Esophagus muscularis mucosa (tissue), 4 donors: ENCODE data around the gene ADCY3. TPM values are rescaled to one million over a fixed set of nuclear protein-coding genes. Genes with fewer than 3 reads are reported as not detected.

Source experiments
- DNase-seq: peaks from one replicate; pipeline ENCODE4 v3.0.0-alpha.2; 2017; ENCODE audit errors: extremely low spot score
- H3K27ac ChIP-seq, 4 donors: fragments of 200-600 bp; sonication (generic); replicated peaks in 1 of 4; 1 replicate in 3 of 4; 2 replicates in 1 of 4; pipeline ENCODE4 v1.5.1; 2016 to 2019; ENCODE audit warnings: mild to moderate bottlenecking in 1 of 4
- H3K27me3 ChIP-seq, 4 donors: fragments of 200-600 bp; sonication (generic); one replicate each; pipeline versions ENCODE4 v1.5.1 to v1.6.0; 2016 to 2019
- H3K36me3 ChIP-seq, 4 donors: fragments of 200-600 bp; sonication (generic); one replicate each; pipeline ENCODE4 v1.5.1; 2016 to 2019
- H3K4me1 ChIP-seq, 4 donors: fragments of 200-600 bp; sonication (generic); one replicate each; pipeline ENCODE4 v1.5.1; 2016 to 2019
- H3K4me3 ChIP-seq, 4 donors: fragments of 200-600 bp; sonication (generic); 1 replicate in 2 of 4; 2 replicates in 2 of 4; pipeline ENCODE4 v1.5.1; 2016 to 2019; ENCODE audit warnings: mild to moderate bottlenecking in 4 of 4, moderate library complexity in 1 of 4
- H3K9me3 ChIP-seq, 4 donors: fragments of 200-600 bp; sonication (generic); 1 replicate in 3 of 4; 2 replicates in 1 of 4; pipeline ENCODE4 v1.5.1; 2016 to 2019
- CTCF ChIP-seq, 3 experiments: fragments of 200-600 bp in 2 of 3; fragments of 450-650 bp in 1 of 3; sonication (generic) in 2 of 3; IDR thresholded peaks; one replicate each; pipeline ENCODE4 v1.5.1; 2017 to 2019; ENCODE audit warnings: antibody characterized with exemption in 3 of 3, mild to moderate bottlenecking in 2 of 3, moderate library complexity in 1 of 3
- EP300 ChIP-seq: sonication (generic); formaldehyde crosslinking; IDR thresholded peaks from one replicate; pipeline ENCODE4 v1.6.1; 2017; ENCODE audit warnings: antibody characterized with exemption
- POLR2A ChIP-seq: fragments of 450-650 bp; IDR thresholded peaks from one replicate; pipeline ENCODE4 v1.6.1; 2017; ENCODE audit warnings: antibody characterized with exemption, moderate library complexity, mild to moderate bottlenecking, low read depth
- POLR2AphosphoS5 ChIP-seq, 2 donors: sonication (generic); formaldehyde crosslinking; IDR thresholded peaks; one replicate each; pipeline ENCODE4 v1.6.1; 2017; ENCODE audit warnings: antibody characterized with exemption in 2 of 2
- WGBS: methylation state at CpG from one replicate; pipeline ENCODE4 v1.1.5; 2018; 5-methylcytosine and 5-hydroxymethylcytosine counted together
- intact Hi-C: fragments of 100-400 bp; cut with DNase I; formaldehyde crosslinking; loops from one replicate; pipeline ENCODE4 v1.15.1; 2023
- total RNA-seq, 4 donors: library from RNA; depleted of rRNA; stranded (reverse); fragments of >200 nt; gene quantifications; one replicate each; pipeline versions ENCODE4 v1.1.0 to v1.2.1, GENCODE V29; 2016

The ADCY3 gene
- total RNA-seq, 4 donors from 2014 or later, result 21.2 to 70.6 (median 53.8) TPM

GRCh38 chr2:24852026-24852425 lies 68.0 kb downstream of the ADCY3 start:
- H3K36me3 ChIP-seq, result no peaks in the 10 kb centered on the region
- H3K27me3 ChIP-seq, result no peaks in the 10 kb centered on the region
- peak overlapping the region in 1 of 4 donors; percentile 31 for H3K27ac ChIP-seq
- WGBS, result 100% methylated on average over 9 of the region's 13 CpGs
- TF ChIP-seq POLR2AphosphoS5 (IDR thresholded peaks at IDR 0.05) (no peak), CTCF (IDR thresholded peaks at IDR 0.05) (no peak), EP300 (no peak), POLR2A (no peak)
- intact Hi-C loops, result no loop called here
- no peaks in the 10 kb centered on the region for H3K9me3 ChIP-seq
- H3K4me3 ChIP-seq, result no peak overlapping the region
- peaks cover 0 to 26% (median 14%) of the 10 kb centered on the region in 4 donors for H3K4me1 ChIP-seq
- no peak for DNase-seq

DNA sequence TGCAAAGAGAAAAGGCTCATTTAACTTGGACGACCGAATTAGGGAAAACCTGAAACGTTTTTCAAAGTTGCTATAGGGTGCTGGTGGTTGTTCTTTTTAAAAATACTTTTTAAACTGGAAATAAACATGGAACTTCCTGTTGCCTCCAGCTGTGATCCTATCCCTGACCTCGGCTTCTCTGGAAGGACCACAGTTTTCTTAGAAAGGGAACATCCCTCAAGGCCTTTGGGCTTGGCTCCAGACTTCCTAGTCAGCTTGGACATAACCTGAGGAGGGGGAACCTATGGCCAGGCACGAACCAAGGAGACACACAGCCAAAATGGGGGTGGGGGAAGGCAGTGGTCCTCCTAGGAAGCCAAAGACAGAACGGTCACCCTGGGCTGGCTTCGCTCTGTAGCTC lies 69.1 kb downstream of the ADCY3 start:
- H3K27ac ChIP-seq, result no peak overlapping the region
- no peak overlapping the region for H3K4me3 ChIP-seq
- H3K9me3 ChIP-seq, result no peaks in the 10 kb centered on the region
- no peak for DNase-seq
- peaks cover 0 to 17% (median 7%) of the 10 kb centered on the region in 4 donors for H3K4me1 ChIP-seq
- H3K36me3 ChIP-seq, result no peaks in the 10 kb centered on the region
- 76% methylated on average over 7 of the region's 7 CpGs for WGBS
- intact Hi-C loops, result no loop called here
- H3K27me3 ChIP-seq, result no peaks in the 10 kb centered on the region
- TF ChIP-seq EP300 (no peak), POLR2A (no peak), POLR2AphosphoS5 (IDR thresholded peaks at IDR 0.05) (no peak), CTCF (IDR thresholded peaks at IDR 0.05) (no peak)

DNA sequence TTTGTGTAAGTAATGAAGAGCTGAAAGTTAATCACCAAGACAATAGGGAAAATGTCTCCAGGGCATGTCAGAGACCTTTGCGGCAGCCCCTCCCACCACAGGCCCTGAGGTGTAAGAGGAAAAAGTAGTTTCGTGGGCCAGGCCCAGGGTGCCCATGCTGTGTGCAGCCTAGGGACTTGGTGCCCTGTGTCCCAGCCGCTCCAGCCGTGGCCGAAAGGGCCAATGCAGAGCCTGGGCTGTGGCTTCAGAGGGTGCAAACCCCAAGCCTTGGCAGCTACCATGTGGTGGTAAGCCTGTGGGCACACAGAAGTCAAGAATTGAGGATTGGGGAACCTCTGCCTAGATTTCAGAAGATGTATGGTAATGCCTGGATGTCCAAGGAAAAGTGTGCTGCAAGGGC lies 74.3 kb downstream of the ADCY3 start:
- DNase-seq, result no peak
- H3K27ac ChIP-seq, result no peak overlapping the region
- H3K4me1 ChIP-seq, result peaks cover 0 to under 1% (median 0%) of the 10 kb centered on the region in 4 donors
- no peaks in the 10 kb centered on the region for H3K9me3 ChIP-seq
- WGBS, result 98% methylated on average over 5 of the region's 5 CpGs
- H3K4me3 ChIP-seq, result no peak overlapping the region
- H3K27me3 ChIP-seq, result no peaks in the 10 kb centered on the region
- H3K36me3 ChIP-seq, result peaks cover 0 to 21% (median 12%) of the 10 kb centered on the region in 4 donors
- intact Hi-C loops, result no loop called here
- TF ChIP-seq CTCF (IDR thresholded peaks at IDR 0.05), result no peak
- no peak for TF ChIP-seq POLR2AphosphoS5 (IDR thresholded peaks at IDR 0.05)
- TF ChIP-seq EP300, result no peak
- no peak for TF ChIP-seq POLR2A

DNA sequence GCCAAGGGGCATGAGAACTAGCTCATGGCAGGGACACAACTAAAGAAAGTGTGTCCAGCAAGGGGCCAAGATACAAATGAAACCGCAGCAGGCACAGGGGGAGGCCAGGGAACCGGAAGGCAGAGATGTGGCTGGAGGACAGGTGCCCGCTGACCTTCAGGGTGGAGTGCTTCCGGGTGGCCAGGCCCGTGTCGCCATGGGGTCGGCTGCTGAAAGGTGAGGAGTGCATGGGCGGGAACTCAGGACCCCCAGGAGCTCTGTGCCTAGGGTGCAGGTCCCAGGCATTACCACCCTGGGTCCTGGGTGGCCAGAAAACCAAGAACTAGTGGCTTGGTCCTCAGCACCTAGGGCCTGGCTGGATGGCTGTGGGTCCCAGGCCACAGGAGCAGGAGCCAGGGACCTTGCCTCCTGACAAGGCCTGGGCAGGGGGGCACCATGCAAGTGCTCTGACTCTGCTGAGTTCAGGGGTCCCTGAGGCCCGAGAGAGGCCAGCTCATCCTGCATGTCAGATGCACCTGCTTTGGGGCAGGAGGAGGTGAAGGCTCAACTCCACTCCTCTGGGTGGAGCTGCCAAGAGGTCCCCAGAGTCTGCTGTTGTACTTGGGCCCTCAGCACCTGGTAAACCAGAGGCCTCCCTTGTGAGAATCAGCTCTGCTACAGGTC lies 75.9 kb downstream of the ADCY3 start:
- Histone ChIP-seq H3K27me3 (no peaks in the 10 kb centered on the region), H3K9me3 (no peaks in the 10 kb centered on the region), H3K27ac (no peak overlapping the region), H3K4me3 (no peak overlapping the region), H3K36me3 (peaks cover 0 to 36% (median 26%) of the 10 kb centered on the region in 4 donors), H3K4me1 (no peaks in the 10 kb centered on the region)
- intact Hi-C loops, result no loop called here
- WGBS, result 95% methylated on average over 8 of the region's 9 CpGs
- DNase-seq, result no peak
- TF ChIP-seq POLR2AphosphoS5 (IDR thresholded peaks at IDR 0.05), result no peak
- TF ChIP-seq POLR2A, result no peak
- no peak for TF ChIP-seq CTCF (IDR thresholded peaks at IDR 0.05)
- TF ChIP-seq EP300, result no peak

DNA sequence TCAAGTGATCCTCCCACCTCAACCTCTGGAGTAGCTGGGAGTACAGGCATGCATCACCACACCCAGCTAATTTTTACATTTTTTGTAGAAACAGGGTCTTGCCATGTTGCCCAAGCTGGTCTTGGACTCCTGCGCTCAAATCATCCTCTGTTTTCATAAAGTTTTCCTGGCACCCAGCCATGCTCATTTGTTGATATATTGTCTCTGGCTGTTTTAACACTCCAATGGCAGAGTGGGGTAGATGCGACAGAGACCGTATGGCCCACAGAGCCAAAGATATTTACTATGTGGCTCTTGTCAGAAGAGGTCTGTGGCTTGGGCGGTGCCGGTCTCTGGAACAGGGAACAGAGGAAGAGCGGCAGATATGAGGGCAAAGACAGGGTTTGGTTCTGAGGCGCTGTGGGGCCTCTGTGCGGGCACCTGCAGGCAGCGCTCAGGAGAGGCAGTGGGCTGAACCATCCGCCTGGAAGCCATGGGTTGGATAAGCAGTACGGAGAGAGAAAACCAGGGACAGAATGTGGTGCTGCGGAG lies 76.6 kb downstream of the ADCY3 start:
- no peak for TF ChIP-seq POLR2AphosphoS5 (IDR thresholded peaks at IDR 0.05)
- TF ChIP-seq CTCF (IDR thresholded peaks at IDR 0.05), result no peak
- no peak for TF ChIP-seq POLR2A
- no peak for TF ChIP-seq EP300
- no peaks in the 10 kb centered on the region for H3K4me1 ChIP-seq
- H3K9me3 ChIP-seq, result no peaks in the 10 kb centered on the region
- H3K4me3 ChIP-seq, result no peak overlapping the region
- DNase-seq, result no peak
- H3K27ac ChIP-seq, result no peak overlapping the region
- no peaks in the 10 kb centered on the region for H3K27me3 ChIP-seq
- 93% methylated on average over 12 of the region's 12 CpGs for WGBS
- peaks cover 0 to 39% (median 28%) of the 10 kb centered on the region in 4 donors for H3K36me3 ChIP-seq
- intact Hi-C loops, result no loop called here
